SK-N-MC (cell line): ENCODE data around the gene SNPH.

Experiments
- EZH2 ChIP-seq: fragments of 200-600 bp; sonication (generic); IDR thresholded peaks from one replicate; pipeline ENCODE4 v1.6.1; 2017; ENCODE audit warnings: antibody characterized with exemption
- POLR2AphosphoS5 ChIP-seq: IDR thresholded peaks from 2 replicates; pipeline ENCODE4 v1.6.1; 2012; ENCODE audit warnings: mild to moderate bottlenecking, low read depth, low read length, borderline replicate concordance

- TF ChIP-seq POLR2AphosphoS5 (no peak), EZH2 (no peak)
Measured at GRCh38 chr20:1346315-1346969, 80.3 kb downstream of the SNPH start.
